ENCODE measurements around the gene BCL2A1. TPM values are rescaled to one million over a fixed set of nuclear protein-coding genes. Genes with fewer than 3 reads are reported as not detected.
"Not testable (repeated sequence)": the region's sequence is repeated elsewhere in the genome, so short reads cannot be mapped to it uniquely, and the experiment has no call there.

The BCL2A1 gene
- total RNA-seq, 1 experiment from 2014 or later: 4.7 TPM

GRCh38 chr15:80015156-80015555 is 44.2 kb upstream of the BCL2A1 start:
- no peaks in the 10 kb centered on the region for H3K27me3 ChIP-seq (ENCODE audit: control insufficient read depth, insufficient read depth, low read length)
- no peaks in the 10 kb centered on the region for H3K4me1 ChIP-seq (ENCODE audit: control insufficient read depth, insufficient read depth, low read length)
- DNase-seq (ENCODE audit: low read depth, low spot score): no peak
- H3K9me3 ChIP-seq (ENCODE audit: control insufficient read depth, insufficient read depth, low read depth, low read length): no peaks in the 10 kb centered on the region
- ChIA-PET CTCF (no interaction called here), POLR2A (interaction anchor here (0.6 kb wide), 1 partner anchor 165 kb away, joined by 4 read pairs; no protein-coding TSS in a partner anchor)
- no peak for ATAC-seq
- intact Hi-C loops (cut with micrococcal nuclease; ENCODE audit: unreplicated experiment): no loop called here
- in situ Hi-C loops (cut with HindIII; ENCODE audit: low pct_unique_long_range_greater_than_20kb, low sequenced_read_pairs): no loop called here
- no TSS peak for BruUV-seq (replicated peaks)
- H3K36me3 ChIP-seq (ENCODE audit: control insufficient read depth, insufficient read depth, low read length): no peaks in the 10 kb centered on the region
- no peak overlapping the region for H3K4me3 ChIP-seq (ENCODE audit: low read depth in 2 of 2, low read length in 2 of 2)
- H3K27ac ChIP-seq (ENCODE audit: low read length): no peak overlapping the region
- TF ChIP-seq CTCF (IDR thresholded peaks at IDR 0.05) (no peak), SIN3A (IDR thresholded peaks at IDR 0.05; ENCODE audit: borderline replicate concordance, insufficient read depth, low read depth, low read length) (no peak), TCF7L2 (IDR thresholded peaks at IDR 0.05; ENCODE audit: low read depth, low read length) (no peak), REST (IDR thresholded peaks at IDR 0.05; ENCODE audit: insufficient read depth in 1 of 2, low read depth in 2 of 2, low read length in 1 of 2) (no peak), POLR2AphosphoS5 (IDR thresholded peaks at IDR 0.05; ENCODE audit: low read depth, low read length) (no peak)

GRCh38 chr15:80014186-80014585 is 43.2 kb upstream of the BCL2A1 start:
- ATAC-seq; H3K9me3 ChIP-seq (ENCODE audit: control insufficient read depth, insufficient read depth, low read depth, low read length); DNase-seq (ENCODE audit: low read depth, low spot score); CTCF ChIA-PET; in situ Hi-C loops (cut with HindIII; ENCODE audit: low pct_unique_long_range_greater_than_20kb, low sequenced_read_pairs); H3K4me3 ChIP-seq (ENCODE audit: low read depth in 2 of 2, low read length in 2 of 2); H3K27me3 ChIP-seq (ENCODE audit: control insufficient read depth, insufficient read depth, low read length); H3K4me1 ChIP-seq (ENCODE audit: control insufficient read depth, insufficient read depth, low read length); H3K36me3 ChIP-seq (ENCODE audit: control insufficient read depth, insufficient read depth, low read length); BruUV-seq (replicated peaks); intact Hi-C loops (cut with micrococcal nuclease; ENCODE audit: unreplicated experiment); H3K27ac ChIP-seq (ENCODE audit: low read length); POLR2A ChIA-PET: not testable (repeated sequence)

GRCh38 chr15:80012060-80012726 is 41.2 kb upstream of the BCL2A1 start:
- H3K27me3 ChIP-seq (ENCODE audit: control insufficient read depth, insufficient read depth, low read length): no peaks in the 10 kb centered on the region
- no TSS peak for BruUV-seq (replicated peaks)
- H3K27ac ChIP-seq (ENCODE audit: low read length): no peak overlapping the region
- intact Hi-C loops (cut with micrococcal nuclease; ENCODE audit: unreplicated experiment) (no loop called here), in situ Hi-C loops (cut with HindIII; ENCODE audit: low pct_unique_long_range_greater_than_20kb, low sequenced_read_pairs) (no loop called here)
- no peak for TF ChIP-seq SIN3A (IDR thresholded peaks at IDR 0.05; ENCODE audit: borderline replicate concordance, insufficient read depth, low read depth, low read length)
- TF ChIP-seq TCF7L2 (IDR thresholded peaks at IDR 0.05; ENCODE audit: low read depth, low read length): no peak
- TF ChIP-seq CTCF (IDR thresholded peaks at IDR 0.05): no peak
- no peak for TF ChIP-seq REST (IDR thresholded peaks at IDR 0.05; ENCODE audit: insufficient read depth in 1 of 2, low read depth in 2 of 2, low read length in 1 of 2)
- no peak for TF ChIP-seq POLR2AphosphoS5 (IDR thresholded peaks at IDR 0.05; ENCODE audit: low read depth, low read length)
- ATAC-seq: no peak
- H3K9me3 ChIP-seq (ENCODE audit: control insufficient read depth, insufficient read depth, low read depth, low read length): no peaks in the 10 kb centered on the region
- no peaks in the 10 kb centered on the region for H3K36me3 ChIP-seq (ENCODE audit: control insufficient read depth, insufficient read depth, low read length)
- CTCF ChIA-PET: no interaction called here
- H3K4me3 ChIP-seq (ENCODE audit: low read depth in 2 of 2, low read length in 2 of 2): no peak overlapping the region
- H3K4me1 ChIP-seq (ENCODE audit: control insufficient read depth, insufficient read depth, low read length): no peaks in the 10 kb centered on the region
- POLR2A ChIA-PET: no interaction called here
- no peak for DNase-seq (ENCODE audit: low read depth, low spot score)
